K562 (cell line): ENCODE measurements around the gene ZNF790. TPM values are rescaled to one million over a fixed set of nuclear protein-coding genes. Genes with fewer than 3 reads are reported as not detected.

Source experiments
- FIP1L1 ChIP-seq: fragments of 200-400 bp; formaldehyde crosslinking; IDR thresholded peaks from 2 replicates; pipeline ENCODE4 v1.6.1; 2018; ENCODE audit warnings: mild to moderate bottlenecking, low read depth, low read length; ENCODE audit not compliant: poor library complexity, severe bottlenecking
- HCFC1 ChIP-seq: IDR thresholded peaks from 2 replicates; pipeline ENCODE4 v1.6.1; 2012; ENCODE audit warnings: low read depth, low read length, improper control_type of control experiment
- HNRNPLL ChIP-seq: fragments of 200-400 bp; formaldehyde crosslinking; IDR thresholded peaks from 2 replicates; pipeline ENCODE4 v1.6.1; 2017; ENCODE audit warnings: low read length, low read depth, mild to moderate bottlenecking; ENCODE audit not compliant: poor library complexity, severe bottlenecking
- RBFOX2 ChIP-seq: fragments of 200-400 bp; formaldehyde crosslinking; IDR thresholded peaks from 2 replicates; pipeline ENCODE4 v1.6.1; 2017; ENCODE audit warnings: low read depth, mild to moderate bottlenecking, low read length, moderate library complexity
- STAT5A ChIP-seq: IDR thresholded peaks from 2 replicates; pipeline ENCODE4 v1.6.1; 2012; ENCODE audit warnings: low read length, inconsistent platforms, borderline replicate concordance
- ZNF589 ChIP-seq: fragments of 200-800 bp; sonication (Bioruptor generic); IDR thresholded peaks from 2 replicates; pipeline ENCODE4 v1.6.1; 2016; ENCODE audit warnings: low read depth, missing genetic modification characterization, missing compliant biosample characterization
- polyA plus RNA-seq, 8 experiments: library from polyadenylated mRNA; depleted of rRNA in 4 of 8; stranded (reverse) in 5 of 8; unstranded in 3 of 8; fragments of >200 nt; fragmentation: Nextera tagmentation in 2 of 8; fragmentation: Illumina TruSeq in 1 of 8; extraction: Ambion mirVana in 2 of 8; extraction: Trizol in 1 of 8; gene quantifications; 2 replicates each; pipeline versions ENCODE4 v1.2.1 to v1.2.3, GENCODE V29; 2011 to 2014; ENCODE audit warnings: inconsistent platforms in 1 of 8, missing spikeins in 1 of 8
- total RNA-seq, 7 experiments: library from RNA; depleted of rRNA in 6 of 7; stranded (reverse); fragments of >200 nt in 6 of 7; fragmentation: Illumina TruSeq in 2 of 7; extraction: Trizol in 2 of 7; gene quantifications; 2 replicates each; pipeline versions ENCODE4 v1.2.1 to v1.2.3, GENCODE V29; 2011 to 2021; ENCODE audit warnings: low replicate concordance in 1 of 7
- TF ChIP-seq, protein P1 (sequence below): sonication (generic); IDR thresholded peaks from 2 replicates; pipeline ENCODE4 v1.6.1; 2016
- TF ChIP-seq, protein P2 (sequence below): fragments of 200-800 bp; sonication (Bioruptor generic); IDR thresholded peaks from 2 replicates; pipeline ENCODE4 v1.6.1; 2017; ENCODE audit warnings: missing genetic modification characterization, missing compliant biosample characterization

Gene ZNF790
- total and polyA plus RNA-seq, 9 of the 15 experiments (the other 6 are each of a cell fraction or from before 2014, with no cell fraction given): 0.33 to 1.7 (median 0.53) TPM

DNA sequence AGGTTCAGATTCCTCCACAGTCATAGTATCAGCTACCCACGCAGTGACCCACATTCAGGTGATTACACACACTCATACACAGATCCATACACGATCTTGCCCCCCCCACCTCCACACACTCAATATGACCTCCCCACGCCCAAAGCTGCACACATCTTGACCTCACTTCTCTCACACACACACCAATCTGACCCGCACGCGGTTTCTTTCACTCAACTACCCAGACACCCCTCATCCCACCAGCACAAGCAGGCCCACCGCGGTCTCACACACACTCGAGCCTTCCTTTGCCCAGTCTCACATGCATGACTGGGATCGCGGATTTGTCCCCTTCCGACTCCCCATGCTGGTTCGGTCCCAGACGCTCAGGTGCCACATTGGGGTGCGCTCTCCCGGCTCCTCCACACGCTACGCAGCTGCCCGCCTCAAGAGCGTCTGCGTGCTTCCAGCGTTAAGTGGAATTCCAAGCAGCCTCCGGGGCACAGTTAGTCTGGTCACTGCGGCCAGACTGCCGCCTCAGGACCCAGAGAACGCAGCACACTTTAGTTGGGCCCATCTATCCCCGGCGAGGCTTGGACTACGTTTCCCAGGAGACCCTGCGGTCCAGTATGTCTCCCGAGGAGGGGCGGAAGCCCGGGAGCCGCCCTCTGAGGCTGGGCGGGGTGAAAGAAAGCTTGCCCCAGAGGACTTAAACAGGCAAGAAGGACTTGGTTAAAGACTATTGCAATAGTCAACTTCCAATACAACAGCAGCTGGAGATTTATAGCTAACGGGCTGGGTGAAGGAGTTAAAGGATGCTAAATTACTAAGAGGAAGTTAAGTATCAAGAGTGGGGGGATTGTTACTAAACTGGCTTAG lies 11.7 kb upstream of the ZNF790 start (continued):
- TF ChIP-seq, protein P1, sequence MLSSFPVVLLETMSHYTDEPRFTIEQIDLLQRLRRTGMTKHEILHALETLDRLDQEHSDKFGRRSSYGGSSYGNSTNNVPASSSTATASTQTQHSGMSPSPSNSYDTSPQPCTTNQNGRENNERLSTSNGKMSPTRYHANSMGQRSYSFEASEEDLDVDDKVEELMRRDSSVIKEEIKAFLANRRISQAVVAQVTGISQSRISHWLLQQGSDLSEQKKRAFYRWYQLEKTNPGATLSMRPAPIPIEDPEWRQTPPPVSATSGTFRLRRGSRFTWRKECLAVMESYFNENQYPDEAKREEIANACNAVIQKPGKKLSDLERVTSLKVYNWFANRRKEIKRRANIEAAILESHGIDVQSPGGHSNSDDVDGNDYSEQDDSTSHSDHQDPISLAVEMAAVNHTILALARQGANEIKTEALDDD: peak; percentile 75
- TF ChIP-seq, protein P2, sequence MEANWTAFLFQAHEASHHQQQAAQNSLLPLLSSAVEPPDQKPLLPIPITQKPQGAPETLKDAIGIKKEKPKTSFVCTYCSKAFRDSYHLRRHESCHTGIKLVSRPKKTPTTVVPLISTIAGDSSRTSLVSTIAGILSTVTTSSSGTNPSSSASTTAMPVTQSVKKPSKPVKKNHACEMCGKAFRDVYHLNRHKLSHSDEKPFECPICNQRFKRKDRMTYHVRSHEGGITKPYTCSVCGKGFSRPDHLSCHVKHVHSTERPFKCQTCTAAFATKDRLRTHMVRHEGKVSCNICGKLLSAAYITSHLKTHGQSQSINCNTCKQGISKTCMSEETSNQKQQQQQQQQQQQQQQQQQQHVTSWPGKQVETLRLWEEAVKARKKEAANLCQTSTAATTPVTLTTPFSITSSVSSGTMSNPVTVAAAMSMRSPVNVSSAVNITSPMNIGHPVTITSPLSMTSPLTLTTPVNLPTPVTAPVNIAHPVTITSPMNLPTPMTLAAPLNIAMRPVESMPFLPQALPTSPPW (CRISPR knock-in tag): peak; percentile 33; the same call in 1 of the 2 replicates
- TF ChIP-seq FIP1L1 (no peak), ZNF589 (CRISPR knock-in tag) (no peak), RBFOX2 (0 out of 2 replicates have a peak, but pooled peaks have one; percentile 39), STAT5A (no peak), HNRNPLL (peak; percentile 28), HCFC1 (peak; percentile 70)
